GM23248 (cell line): ENCODE data around the gene TRRAP. TPM values are rescaled to one million over a fixed set of nuclear protein-coding genes. Genes with fewer than 3 reads are reported as not detected.
A peak's percentile ranks its signal among the peaks of the same experiment; 100 is the strongest.

ENCODE experiments used
- DNase-seq: peaks from one replicate; pipeline ENCODE4 v3.0.0-alpha.2; 2015
- H2AFZ ChIP-seq: fragments of 200-600 bp; sonication (generic); 2 replicates; pipeline ENCODE4 v1.6.1; 2016; ENCODE audit warnings: antibody characterized with exemption
- H3F3A ChIP-seq: fragments of 200-600 bp; sonication (generic); 2 replicates; pipeline ENCODE4 v1.6.1; 2016; ENCODE audit warnings: mild to moderate bottlenecking, antibody characterized with exemption, mixed run types; ENCODE audit not compliant: insufficient read depth
- H3K27ac ChIP-seq: fragments of 200-600 bp; sonication (generic); 2 replicates; pipeline ENCODE4 v1.5.1; 2016; ENCODE audit warnings: mild to moderate bottlenecking
- H3K27me3 ChIP-seq: fragments of 200-600 bp; sonication (generic); replicated peaks from 2 replicates; pipeline ENCODE4 v1.6.1; 2016; ENCODE audit warnings: mild to moderate bottlenecking; ENCODE audit not compliant: insufficient read depth
- H3K36me3 ChIP-seq: fragments of 200-600 bp; sonication (generic); 2 replicates; pipeline ENCODE4 v1.6.1; 2016; ENCODE audit warnings: low read depth, mild to moderate bottlenecking
- H3K4me1 ChIP-seq: fragments of 200-600 bp; sonication (generic); 2 replicates; pipeline ENCODE4 v1.6.1; 2016; ENCODE audit warnings: mild to moderate bottlenecking; ENCODE audit not compliant: insufficient read depth
- H3K4me2 ChIP-seq: fragments of 200-600 bp; sonication (generic); one replicate; pipeline ENCODE4 v1.6.1; 2016; ENCODE audit warnings: mild to moderate bottlenecking; ENCODE audit not compliant: unreplicated experiment
- H3K4me3 ChIP-seq: fragments of 200-600 bp; sonication (generic); 2 replicates; pipeline ENCODE4 v1.5.1; 2016; ENCODE audit warnings: mild to moderate bottlenecking
- H3K79me2 ChIP-seq: fragments of 200-600 bp; sonication (generic); 2 replicates; pipeline ENCODE4 v1.6.1; 2016; ENCODE audit warnings: mild to moderate bottlenecking; ENCODE audit not compliant: insufficient read depth
- H3K9ac ChIP-seq: fragments of 200-600 bp; sonication (generic); 2 replicates; pipeline ENCODE4 v1.6.1; 2016; ENCODE audit warnings: mild to moderate bottlenecking
- H3K9me2 ChIP-seq: fragments of 200-600 bp; sonication (generic); 2 replicates; pipeline ENCODE4 v1.6.1; 2016; ENCODE audit warnings: mixed run types, mild to moderate bottlenecking, moderate library complexity; ENCODE audit not compliant: insufficient read depth
- H3K9me3 ChIP-seq: fragments of 200-600 bp; sonication (generic); one replicate; pipeline ENCODE4 v1.6.1; 2017; ENCODE audit warnings: low read depth
- H4K20me1 ChIP-seq: fragments of 200-600 bp; sonication (generic); 2 replicates; pipeline ENCODE4 v1.6.0; 2016; ENCODE audit not compliant: insufficient read depth
- EZH2 ChIP-seq: fragments of 200-600 bp; sonication (generic); IDR thresholded peaks from 2 replicates; pipeline ENCODE4 v1.6.1; 2018; ENCODE audit warnings: antibody characterized with exemption, mild to moderate bottlenecking; ENCODE audit not compliant: insufficient read depth, poor library complexity, severe bottlenecking
- EZH2phosphoT487 ChIP-seq: fragments of 200-600 bp; sonication (generic); IDR thresholded peaks from 2 replicates; pipeline ENCODE4 v1.6.1; 2018; ENCODE audit warnings: antibody characterized with exemption, moderate library complexity, mild to moderate bottlenecking, low read depth; ENCODE audit not compliant: insufficient read depth
- WGBS, 2 experiments: methylation state at CpG; one replicate each; pipeline ENCODE4 v1.1.6; 2015 to 2017; ENCODE audit warnings: low lambda C conversion rate in 2 of 2, low coverage in 1 of 2; ENCODE audit errors: missing lambda C conversion rate in 2 of 2; 5-methylcytosine and 5-hydroxymethylcytosine counted together
- in situ Hi-C: fragments of 300-500 bp; cut with MboI; formaldehyde crosslinking; loops from 2 replicates; pipeline ENCODE4 v1.15.0; 2020
- polyA plus RNA-seq: library from polyadenylated mRNA; unstranded; fragments of >200 nt; fragmentation: Nextera tagmentation; extraction: Ambion mirVana; gene quantifications from 2 replicates; pipeline ENCODE4 v1.2.1, GENCODE V29; 2016
- total RNA-seq: library from RNA; depleted of rRNA; stranded (reverse); fragments of >200 nt; shearing (Covaris generic); gene quantifications from 2 replicates; pipeline ENCODE4 v1.2.3, GENCODE V29; 2014

TRRAP gene
- total and polyA plus RNA-seq, 2 experiments from 2014 or later = 4.8 to 11.3 TPM

DNA sequence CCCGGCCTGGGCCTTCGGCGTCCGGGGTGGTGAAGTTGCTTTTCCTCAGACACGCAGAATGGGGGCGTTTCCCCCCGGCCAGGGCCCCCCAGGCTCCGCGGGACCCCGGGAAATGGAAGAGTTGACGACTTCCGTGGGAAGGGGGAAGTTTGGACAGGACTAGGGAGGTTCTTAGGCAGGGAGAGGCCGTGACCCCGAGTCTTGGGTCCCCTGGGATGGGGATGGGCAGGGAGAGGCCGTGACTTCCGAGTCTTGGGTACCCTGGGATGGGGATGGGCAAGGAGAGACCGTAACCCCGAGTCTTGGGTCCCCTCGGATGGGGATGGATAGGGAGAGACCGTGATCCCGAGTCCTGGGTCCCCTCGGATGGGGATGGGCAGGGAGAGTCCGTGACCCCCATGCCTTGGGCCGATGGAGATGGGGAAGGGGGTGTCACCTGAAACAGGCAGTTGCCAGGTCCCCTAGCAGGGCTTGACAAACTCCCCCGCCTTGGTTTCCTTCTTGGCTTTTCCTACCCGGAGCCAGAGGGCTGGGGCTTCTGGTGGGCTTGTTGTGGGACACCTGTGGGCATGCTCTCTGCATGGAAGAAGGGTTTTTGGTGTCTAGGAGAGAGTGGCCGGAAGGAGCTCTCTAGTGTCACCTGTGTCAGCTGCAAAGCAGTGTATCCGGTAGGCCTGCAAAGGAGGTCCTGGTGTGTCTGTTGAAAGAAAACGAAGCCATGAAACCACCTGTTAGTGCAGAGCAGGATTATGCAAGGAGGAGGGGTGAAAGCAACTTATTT lies 1.1 kb downstream of the TRRAP start:
- H3K79me2 ChIP-seq = peaks cover 58% of the 10 kb centered on the region
- H3F3A ChIP-seq = no peaks in the 10 kb centered on the region
- peak overlapping the region; percentile 97 for H3K9ac ChIP-seq
- peak overlapping the region; percentile 92 for H3K4me3 ChIP-seq
- H2AFZ ChIP-seq = peak overlapping the region; percentile 98
- peak overlapping the region; percentile 22; the same call in 1 of the 2 replicates for H3K27ac ChIP-seq
- H3K36me3 ChIP-seq = peaks cover 25% of the 10 kb centered on the region
- H4K20me1 ChIP-seq = peaks cover 2% of the 10 kb centered on the region; the same call in 1 of the 2 replicates
- WGBS, 2 experiments = 2% methylated on average over 19 to 29 of the region's 29 CpGs
- no peaks in the 10 kb centered on the region for H3K9me2 ChIP-seq
- H3K4me1 ChIP-seq = no peaks in the 10 kb centered on the region
- in situ Hi-C loops = no loop called here
- peak; percentile 65 for DNase-seq
- peak overlapping the region; percentile 92 for H3K4me2 ChIP-seq
- no peaks in the 10 kb centered on the region for H3K9me3 ChIP-seq
- TF ChIP-seq EZH2 (no peak), EZH2phosphoT487 (no peak)
- H3K27me3 ChIP-seq = no peaks in the 10 kb centered on the region

DNA sequence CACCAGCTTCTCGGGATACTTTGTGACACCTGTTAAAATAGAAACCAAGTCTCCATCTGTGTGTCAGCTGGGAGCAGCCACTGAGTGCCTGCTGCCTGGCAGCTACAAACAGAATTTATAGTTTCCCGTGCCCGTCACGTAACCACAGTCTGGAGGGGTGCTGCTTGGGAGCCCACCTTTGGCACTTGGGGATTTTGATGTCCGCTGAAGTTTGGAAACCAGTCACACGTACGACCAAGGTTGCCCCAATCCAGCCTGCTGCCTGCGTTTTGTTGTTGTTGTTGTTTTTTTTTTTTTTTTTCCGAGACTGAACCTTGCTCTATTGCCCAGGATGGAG lies 1.6 kb downstream of the TRRAP start:
- no peak for DNase-seq
- peaks cover 2% of the 10 kb centered on the region; the same call in 1 of the 2 replicates for H4K20me1 ChIP-seq
- H3K79me2 ChIP-seq = peaks cover 64% of the 10 kb centered on the region
- H3K9me3 ChIP-seq = no peaks in the 10 kb centered on the region
- no peak overlapping the region for H3K27ac ChIP-seq
- H3F3A ChIP-seq = no peaks in the 10 kb centered on the region
- H3K4me3 ChIP-seq = peak overlapping the region; percentile 92
- 65 to 67% methylated on average over 9 of the region's 9 CpGs for WGBS, 2 experiments
- H3K9ac ChIP-seq = peak overlapping the region; percentile 97
- peaks cover 28% of the 10 kb centered on the region for H3K36me3 ChIP-seq
- H3K4me1 ChIP-seq = no peaks in the 10 kb centered on the region
- TF ChIP-seq EZH2phosphoT487 = no peak
- no peak for TF ChIP-seq EZH2
- peak overlapping the region; percentile 92 for H3K4me2 ChIP-seq
- in situ Hi-C loops = no loop called here
- no peaks in the 10 kb centered on the region for H3K27me3 ChIP-seq
- H2AFZ ChIP-seq = no peak overlapping the region
- H3K9me2 ChIP-seq = no peaks in the 10 kb centered on the region

DNA sequence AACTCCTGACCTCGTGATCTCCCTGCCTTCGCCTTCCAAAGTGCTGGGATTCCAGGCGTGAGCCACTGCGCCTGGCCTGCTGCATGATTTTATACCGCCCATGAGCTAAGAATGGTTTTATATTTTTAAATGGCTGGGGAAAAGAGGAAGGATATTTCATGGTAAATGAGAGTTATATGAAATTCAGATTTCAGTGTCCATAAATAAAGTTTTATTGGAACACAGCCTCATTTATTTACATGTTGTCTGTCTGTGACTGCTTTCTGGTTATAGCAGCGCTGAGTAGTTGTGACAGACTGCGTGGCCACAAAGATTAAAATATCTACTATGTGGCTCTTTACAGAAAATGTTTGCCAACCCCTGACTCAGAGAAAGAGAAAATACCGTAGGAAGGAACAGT lies 2.2 kb downstream of the TRRAP start:
- Histone ChIP-seq H3K27me3 (no peaks in the 10 kb centered on the region), H3K9ac (no peak overlapping the region; the same call in 1 of the 2 replicates), H3K36me3 (peaks cover 28% of the 10 kb centered on the region), H3K4me2 (no peak overlapping the region), H3K9me3 (no peaks in the 10 kb centered on the region), H3K4me1 (no peaks in the 10 kb centered on the region), H3K9me2 (no peaks in the 10 kb centered on the region), H2AFZ (no peak overlapping the region), H3K4me3 (no peak overlapping the region), H4K20me1 (peaks cover 2% of the 10 kb centered on the region; the same call in 1 of the 2 replicates), H3K27ac (no peak overlapping the region), H3K79me2 (peaks cover 69% of the 10 kb centered on the region), H3F3A (no peaks in the 10 kb centered on the region)
- in situ Hi-C loops = no loop called here
- TF ChIP-seq EZH2 (no peak), EZH2phosphoT487 (no peak)
- no peak for DNase-seq
- WGBS, 2 experiments = 92% methylated on average over 8 of the region's 8 CpGs

DNA sequence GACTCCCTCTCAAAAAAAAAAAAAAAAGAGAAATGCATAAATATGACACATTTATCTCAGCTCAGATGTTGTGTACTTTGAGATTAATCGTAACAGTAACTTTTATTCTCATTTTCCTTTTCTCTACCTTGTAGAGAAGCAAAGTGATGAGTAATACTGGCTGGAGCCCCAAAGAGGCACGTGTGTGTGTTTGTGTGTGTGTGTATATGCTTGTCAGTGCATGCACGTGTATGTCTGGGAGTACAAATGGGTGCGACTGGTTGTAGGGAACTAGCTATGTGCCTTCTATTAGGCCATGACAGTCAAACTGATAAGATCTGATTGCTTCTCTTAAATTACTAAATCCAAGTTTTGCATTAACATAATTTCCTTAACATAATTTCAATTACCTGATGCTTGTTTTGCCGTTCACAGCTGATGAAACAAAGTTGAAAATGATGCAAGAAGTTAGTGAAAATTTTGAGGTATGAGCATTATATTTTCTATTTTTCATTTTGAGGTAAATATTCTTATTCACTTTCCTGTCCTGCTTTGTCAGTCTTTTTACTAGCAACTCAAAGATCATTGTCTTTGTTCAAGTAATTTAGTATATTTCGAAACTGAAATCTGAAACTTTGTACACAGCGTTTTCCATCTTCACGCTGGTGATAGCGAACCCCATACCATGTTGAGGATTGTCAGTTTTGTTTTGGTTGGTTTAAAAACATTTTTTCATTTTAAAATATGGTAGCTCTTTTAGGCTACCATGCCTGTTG lies 3.4 kb downstream of the TRRAP start:
- no peaks in the 10 kb centered on the region for H3K9me2 ChIP-seq
- no peak overlapping the region for H3K9ac ChIP-seq
- no peak overlapping the region for H3K27ac ChIP-seq
- peaks cover 75% of the 10 kb centered on the region for H3K79me2 ChIP-seq
- WGBS, 2 experiments = 90 to 91% methylated on average over 9 of the region's 9 CpGs
- H4K20me1 ChIP-seq = peaks cover 2% of the 10 kb centered on the region; the same call in 1 of the 2 replicates
- no peaks in the 10 kb centered on the region for H3F3A ChIP-seq
- no peaks in the 10 kb centered on the region for H3K27me3 ChIP-seq
- no peak for DNase-seq
- H3K4me1 ChIP-seq = no peaks in the 10 kb centered on the region
- peaks cover 33% of the 10 kb centered on the region for H3K36me3 ChIP-seq
- no peak overlapping the region for H2AFZ ChIP-seq
- no peak overlapping the region for H3K4me2 ChIP-seq
- no peak overlapping the region for H3K4me3 ChIP-seq
- in situ Hi-C loops = no loop called here
- no peaks in the 10 kb centered on the region for H3K9me3 ChIP-seq
- TF ChIP-seq EZH2phosphoT487 (no peak), EZH2 (no peak)
